ENCODE data around the gene OTUD4.

OTUD4 gene

DNA sequence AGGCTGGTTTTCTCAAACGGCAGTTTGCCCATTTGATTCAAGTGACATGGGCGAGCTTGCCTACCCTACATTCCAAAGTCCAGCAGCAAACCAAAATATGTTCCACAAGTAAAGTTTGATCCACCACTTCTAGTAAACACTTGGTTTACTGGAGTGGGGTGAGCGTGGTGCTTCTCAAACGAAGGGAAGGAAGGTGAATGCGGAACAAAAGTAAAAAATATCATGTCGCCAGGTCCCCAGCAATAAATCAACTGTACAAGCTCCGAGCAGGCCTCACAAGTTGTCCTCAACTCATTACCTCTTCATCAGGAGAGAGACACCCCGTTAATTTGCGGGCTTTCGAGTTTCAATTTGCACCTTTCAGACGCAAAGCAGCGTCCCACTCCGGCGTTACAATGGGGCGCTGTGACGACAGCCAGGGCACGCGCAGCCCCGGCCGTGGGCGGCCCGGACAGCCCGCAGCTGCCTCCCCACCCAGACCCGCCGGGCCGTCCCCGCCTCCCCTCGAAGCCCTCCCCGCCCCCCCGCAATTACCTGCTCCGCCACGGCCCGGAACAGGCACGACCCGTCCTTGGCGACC, 1.0 kb downstream of the OTUD4 start:
- Histone ChIP-seq H3K36me3 (ENCODE audit: control insufficient read depth in 2 of 2, insufficient read depth in 2 of 2, low read length in 2 of 2) (no peaks in the 10 kb centered on the region), H3K4me3 (ENCODE audit: low read length in 2 of 2) (peak overlapping the region; percentile 89 to 97), H3K27me3 (ENCODE audit: control insufficient read depth in 1 of 2, insufficient read depth in 2 of 2, low read length in 2 of 2) (no peaks in the 10 kb centered on the region), H3K9ac (ENCODE audit: low read length in 2 of 2) (peak overlapping the region; percentile 79 to 90), H3K9me3 (ENCODE audit: control insufficient read depth in 2 of 2, low read length in 2 of 2) (no peaks in the 10 kb centered on the region), H3K4me1 (ENCODE audit: control insufficient read depth, insufficient read depth, low read length) (peaks cover 6% of the 10 kb centered on the region), H3K27ac (ENCODE audit: low read length) (peak overlapping the region; percentile 74)

DNA sequence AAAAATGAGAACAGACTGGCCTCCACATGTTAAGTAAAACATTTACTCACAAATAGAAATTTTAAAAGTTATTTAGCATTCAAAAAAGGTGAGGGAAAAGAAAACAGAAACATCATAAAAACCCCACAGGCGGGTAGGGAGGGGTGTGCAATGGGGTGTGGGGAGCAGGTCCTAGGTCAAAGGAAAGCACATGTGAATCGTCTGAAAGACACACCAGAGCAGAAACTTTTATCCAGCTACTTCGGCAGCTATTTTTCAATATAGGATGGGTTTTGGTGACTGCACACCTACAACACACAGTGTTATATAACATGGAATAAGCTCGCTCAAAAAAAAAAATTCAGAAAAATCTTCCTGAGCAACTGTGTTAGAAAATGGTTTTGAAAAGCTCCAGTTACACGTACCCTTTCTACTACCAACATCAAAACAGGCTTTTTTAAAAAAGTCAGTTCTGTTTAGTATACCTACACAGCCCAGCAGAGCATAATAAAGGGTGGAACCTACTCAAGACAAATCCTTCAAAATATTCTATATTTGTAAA, 1.6 kb downstream of the OTUD4 start:
- Histone ChIP-seq H3K36me3 (ENCODE audit: control insufficient read depth in 2 of 2, insufficient read depth in 2 of 2, low read length in 2 of 2) (no peaks in the 10 kb centered on the region), H3K9me3 (ENCODE audit: control insufficient read depth in 2 of 2, low read length in 2 of 2) (no peaks in the 10 kb centered on the region), H3K27ac (ENCODE audit: low read length) (peak overlapping the region; percentile 74), H3K27me3 (ENCODE audit: control insufficient read depth in 1 of 2, insufficient read depth in 2 of 2, low read length in 2 of 2) (no peaks in the 10 kb centered on the region), H3K9ac (ENCODE audit: low read length in 2 of 2) (peak overlapping the region; percentile 79 to 90), H3K4me1 (ENCODE audit: control insufficient read depth, insufficient read depth, low read length) (peaks cover 6% of the 10 kb centered on the region), H3K4me3 (ENCODE audit: low read length in 2 of 2) (peak overlapping the region; percentile 89 to 97)

DNA sequence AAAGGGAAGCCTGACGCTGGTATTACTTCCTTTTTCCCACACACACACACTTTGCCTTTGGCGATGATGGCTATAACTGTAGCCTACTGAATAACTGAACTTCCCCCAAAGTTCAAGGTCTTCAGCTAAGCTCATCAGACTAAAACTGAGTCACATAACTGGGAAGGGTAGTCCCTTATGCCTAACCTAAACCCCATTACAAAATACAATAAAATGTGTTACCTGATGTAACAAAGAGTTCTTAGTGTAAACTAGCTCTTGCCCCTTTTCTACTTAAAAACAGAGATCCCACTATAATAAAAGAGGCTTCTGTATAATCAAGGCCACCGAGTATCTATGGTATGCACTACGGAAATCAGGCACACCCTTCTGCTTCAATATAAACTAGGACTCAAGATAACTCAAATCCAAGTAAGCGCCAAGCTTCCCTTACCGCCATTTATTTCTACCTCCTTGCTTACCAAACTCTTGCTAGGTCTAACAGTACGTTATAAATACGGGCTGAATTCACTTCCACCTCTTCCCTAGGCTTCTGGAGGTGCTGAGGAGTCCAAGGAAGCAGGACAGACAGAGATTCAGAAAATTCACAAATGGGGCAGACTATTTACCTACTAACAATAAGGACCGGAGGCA, 2.4 kb downstream of the OTUD4 start:
- no peaks in the 10 kb centered on the region for H3K9me3 ChIP-seq (ENCODE audit: control insufficient read depth in 2 of 2, low read length in 2 of 2)
- no peaks in the 10 kb centered on the region for H3K27me3 ChIP-seq (ENCODE audit: control insufficient read depth in 1 of 2, insufficient read depth in 2 of 2, low read length in 2 of 2)
- peak overlapping the region; percentile 79 to 90 for H3K9ac ChIP-seq (ENCODE audit: low read length in 2 of 2)
- H3K4me1 ChIP-seq (ENCODE audit: control insufficient read depth, insufficient read depth, low read length), result peaks cover 6% of the 10 kb centered on the region
- peak overlapping the region; percentile 89 to 97 for H3K4me3 ChIP-seq (ENCODE audit: low read length in 2 of 2)
- no peaks in the 10 kb centered on the region for H3K36me3 ChIP-seq (ENCODE audit: control insufficient read depth in 2 of 2, insufficient read depth in 2 of 2, low read length in 2 of 2)
- peak overlapping the region; percentile 74 for H3K27ac ChIP-seq (ENCODE audit: low read length)

DNA sequence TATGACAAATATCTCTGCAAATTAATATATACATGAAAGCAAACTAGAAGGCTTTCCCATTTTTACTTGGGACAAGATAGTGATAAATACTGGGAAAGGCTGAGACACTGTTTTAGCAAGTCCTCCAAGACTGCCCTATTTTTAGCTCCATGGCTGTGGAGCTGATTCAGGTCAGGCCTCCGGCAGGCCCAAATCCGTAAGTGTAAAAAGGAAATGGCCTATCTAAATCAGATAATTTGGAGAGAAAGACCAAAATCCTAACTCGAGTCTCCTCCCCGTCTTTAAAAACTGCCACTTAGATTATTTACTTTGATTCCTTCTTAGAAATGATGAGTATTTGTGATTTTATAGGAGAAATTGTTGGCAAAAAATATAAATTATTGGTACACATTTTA, 2.9 kb downstream of the OTUD4 start:
- H3K27ac ChIP-seq (ENCODE audit: low read length), result no peak overlapping the region
- H3K36me3 ChIP-seq (ENCODE audit: control insufficient read depth in 2 of 2, insufficient read depth in 2 of 2, low read length in 2 of 2), result no peaks in the 10 kb centered on the region
- H3K27me3 ChIP-seq (ENCODE audit: control insufficient read depth in 1 of 2, insufficient read depth in 2 of 2, low read length in 2 of 2), result no peaks in the 10 kb centered on the region
- peaks cover 6% of the 10 kb centered on the region for H3K4me1 ChIP-seq (ENCODE audit: control insufficient read depth, insufficient read depth, low read length)
- H3K9me3 ChIP-seq (ENCODE audit: control insufficient read depth in 2 of 2, low read length in 2 of 2), result no peaks in the 10 kb centered on the region
- H3K9ac ChIP-seq (ENCODE audit: low read length in 2 of 2), result peak overlapping the region; percentile 7 to 90
- H3K4me3 ChIP-seq (ENCODE audit: low read length in 2 of 2), result peak overlapping the region; percentile 89 to 97

DNA sequence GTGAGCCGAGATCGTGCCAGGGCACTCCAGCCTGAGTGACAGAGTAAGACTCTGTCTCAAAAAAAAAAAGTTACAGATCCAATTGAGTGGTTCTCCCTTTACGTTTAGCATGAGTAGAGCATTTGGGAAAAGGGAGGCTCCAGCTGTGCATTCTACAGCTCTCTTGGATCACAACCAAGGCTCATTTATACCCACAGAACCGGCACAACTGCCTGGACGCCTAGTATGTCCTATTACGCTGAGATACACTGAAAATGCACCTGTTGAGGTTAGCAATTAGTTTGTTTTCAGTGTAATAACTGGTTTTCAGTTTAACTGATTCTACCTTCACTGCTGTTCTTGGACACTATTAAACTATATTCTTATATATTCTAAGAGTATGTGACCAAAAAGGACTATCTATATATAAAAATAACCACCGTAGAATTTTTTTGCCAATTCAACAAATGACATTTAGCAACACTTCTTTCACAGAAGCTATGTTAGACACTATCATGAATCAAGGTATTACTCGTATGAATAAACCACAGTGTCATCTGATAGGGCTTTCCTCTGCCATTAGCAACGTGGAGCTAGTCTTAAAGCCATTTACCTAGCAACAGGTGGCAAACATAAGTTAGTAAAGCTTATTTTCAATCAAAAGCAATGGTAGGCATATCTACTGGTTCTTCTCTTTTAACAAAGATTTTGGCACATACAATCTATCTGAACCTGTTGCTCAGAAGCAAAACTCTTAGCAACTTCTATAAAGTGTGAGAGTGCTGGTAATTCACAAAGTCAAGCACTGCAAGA, 3.6 kb downstream of the OTUD4 start:
- H3K9me3 ChIP-seq (ENCODE audit: control insufficient read depth in 2 of 2, low read length in 2 of 2), result no peaks in the 10 kb centered on the region
- H3K36me3 ChIP-seq (ENCODE audit: control insufficient read depth in 2 of 2, insufficient read depth in 2 of 2, low read length in 2 of 2), result peaks cover 0 to 3% of the 10 kb centered on the region in 2 donors
- no peak overlapping the region for H3K9ac ChIP-seq (ENCODE audit: low read length in 2 of 2)
- H3K4me1 ChIP-seq (ENCODE audit: control insufficient read depth, insufficient read depth, low read length), result peaks cover 6% of the 10 kb centered on the region
- H3K4me3 ChIP-seq (ENCODE audit: low read length in 2 of 2), result peak overlapping the region; percentile 1 to 97
- no peaks in the 10 kb centered on the region for H3K27me3 ChIP-seq (ENCODE audit: control insufficient read depth in 1 of 2, insufficient read depth in 2 of 2, low read length in 2 of 2)
- no peak overlapping the region for H3K27ac ChIP-seq (ENCODE audit: low read length)

DNA sequence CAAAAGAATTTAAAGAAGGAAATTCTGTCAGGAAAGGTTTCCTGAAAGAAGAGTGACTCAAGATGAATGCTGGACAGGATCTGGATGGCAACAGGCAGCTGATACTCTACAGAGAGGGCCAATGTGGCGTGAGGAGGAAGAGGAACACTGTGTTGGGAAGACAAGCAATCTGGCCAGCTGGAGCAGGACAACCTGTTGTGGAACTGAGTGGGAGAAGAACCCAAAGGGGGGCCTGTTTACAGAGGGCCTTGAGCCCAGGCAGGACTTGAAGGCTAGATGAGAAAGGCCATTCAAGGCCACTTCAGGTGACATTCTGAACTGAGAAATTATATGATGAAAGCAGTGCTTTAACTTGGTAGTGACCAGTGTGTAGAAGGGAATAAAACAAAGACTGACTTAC, 8.5 kb downstream of the OTUD4 start:
- no peak overlapping the region for H3K4me3 ChIP-seq (ENCODE audit: low read length in 2 of 2)
- peaks cover 3% of the 10 kb centered on the region for H3K4me1 ChIP-seq (ENCODE audit: control insufficient read depth, insufficient read depth, low read length)
- H3K36me3 ChIP-seq (ENCODE audit: control insufficient read depth in 2 of 2, insufficient read depth in 2 of 2, low read length in 2 of 2), result peaks cover 7 to 12% of the 10 kb centered on the region in 2 donors
- no peaks in the 10 kb centered on the region for H3K27me3 ChIP-seq (ENCODE audit: control insufficient read depth in 1 of 2, insufficient read depth in 2 of 2, low read length in 2 of 2)
- no peak overlapping the region for H3K27ac ChIP-seq (ENCODE audit: low read length)
- H3K9me3 ChIP-seq (ENCODE audit: control insufficient read depth in 2 of 2, low read length in 2 of 2), result no peaks in the 10 kb centered on the region
- H3K9ac ChIP-seq (ENCODE audit: low read length in 2 of 2), result no peak overlapping the region

DNA sequence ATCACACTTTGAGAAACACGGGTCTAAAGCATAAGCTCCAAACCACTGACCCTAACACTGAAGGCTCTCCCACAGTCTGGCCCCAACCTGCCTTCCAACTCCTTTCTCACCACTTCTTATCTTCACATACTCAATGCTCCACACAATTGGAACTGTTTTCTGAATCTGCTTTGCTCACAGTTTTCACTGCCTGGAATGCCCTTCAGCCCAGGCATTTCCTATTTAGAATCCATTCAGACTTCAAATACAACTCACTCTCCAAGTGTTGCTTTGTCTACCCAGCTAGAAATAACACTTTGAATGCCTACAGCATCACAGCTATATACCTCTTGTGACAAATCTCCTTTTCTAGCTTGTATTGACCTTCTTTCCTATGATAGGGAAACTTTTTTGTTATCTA, 10.2 kb downstream of the OTUD4 start:
- no peaks in the 10 kb centered on the region for H3K27me3 ChIP-seq (ENCODE audit: control insufficient read depth in 1 of 2, insufficient read depth in 2 of 2, low read length in 2 of 2)
- no peaks in the 10 kb centered on the region for H3K9me3 ChIP-seq (ENCODE audit: control insufficient read depth in 2 of 2, low read length in 2 of 2)
- H3K36me3 ChIP-seq (ENCODE audit: control insufficient read depth in 2 of 2, insufficient read depth in 2 of 2, low read length in 2 of 2), result peaks cover 7 to 12% of the 10 kb centered on the region in 2 donors

DNA sequence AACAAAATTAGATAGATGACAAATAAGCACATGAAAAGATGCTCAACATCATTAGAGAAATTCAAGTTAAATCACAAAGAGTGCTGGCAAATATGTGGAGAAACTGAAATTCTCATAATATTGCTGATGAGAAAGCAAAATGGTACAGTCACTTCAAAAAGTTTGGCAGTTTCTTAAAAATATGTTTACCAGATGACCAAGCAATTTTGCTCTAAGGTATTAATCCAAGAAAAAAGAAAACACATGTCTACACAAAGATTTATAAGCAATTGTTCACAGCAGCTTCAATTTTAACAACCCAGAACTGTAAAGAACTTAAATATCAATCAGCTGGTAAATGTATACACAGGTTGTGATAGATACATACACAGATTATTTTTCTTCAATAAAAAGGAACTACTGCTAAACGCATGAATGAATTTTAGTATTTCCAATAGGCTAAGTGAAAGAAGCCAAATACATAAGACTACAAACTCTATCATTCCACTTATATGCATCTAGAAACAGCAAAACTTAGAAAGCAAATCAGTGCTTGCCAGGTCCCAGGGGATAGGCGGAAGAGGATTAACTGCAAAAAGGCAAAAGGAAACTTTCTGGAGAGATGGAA, 11.7 kb downstream of the OTUD4 start:
- Histone ChIP-seq H3K36me3 (ENCODE audit: control insufficient read depth in 2 of 2, insufficient read depth in 2 of 2, low read length in 2 of 2) (peaks cover 7 to 12% of the 10 kb centered on the region in 2 donors), H3K4me1 (ENCODE audit: control insufficient read depth, insufficient read depth, low read length) (no peaks in the 10 kb centered on the region), H3K4me3 (ENCODE audit: low read length in 2 of 2) (no peak overlapping the region), H3K9me3 (ENCODE audit: control insufficient read depth in 2 of 2, low read length in 2 of 2) (no peaks in the 10 kb centered on the region), H3K27ac (ENCODE audit: low read length) (no peak overlapping the region), H3K9ac (ENCODE audit: low read length in 2 of 2) (no peak overlapping the region), H3K27me3 (ENCODE audit: control insufficient read depth in 1 of 2, insufficient read depth in 2 of 2, low read length in 2 of 2) (no peaks in the 10 kb centered on the region)

More for the DNA sequence above, 10.2 kb downstream of the OTUD4 start:
- Histone ChIP-seq H3K9ac (ENCODE audit: low read length in 2 of 2) (no peak overlapping the region), H3K4me3 (ENCODE audit: low read length in 2 of 2) (no peak overlapping the region), H3K27ac (ENCODE audit: low read length) (no peak overlapping the region), H3K4me1 (ENCODE audit: control insufficient read depth, insufficient read depth, low read length) (no peaks in the 10 kb centered on the region)

DNA sequence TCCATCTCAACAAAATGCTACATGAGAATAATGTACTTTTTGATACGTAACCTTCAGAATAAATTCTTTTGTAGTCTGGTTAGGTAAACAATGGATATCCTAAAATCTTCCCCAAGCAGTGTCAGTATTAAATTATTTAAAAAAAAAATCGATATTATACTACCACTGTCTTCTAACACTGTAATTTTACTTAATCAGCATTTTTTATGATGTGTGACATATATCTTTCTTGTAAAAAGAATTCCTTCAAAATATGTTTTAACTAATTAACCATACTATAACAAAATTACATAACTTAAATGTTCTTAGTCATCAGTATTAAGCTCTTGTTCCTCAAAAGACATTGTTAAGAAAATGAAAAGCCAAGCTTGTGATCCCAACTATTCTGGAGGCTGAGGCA, 12.5 kb downstream of the OTUD4 start:
- peaks cover 7 to 16% of the 10 kb centered on the region in 2 donors for H3K36me3 ChIP-seq (ENCODE audit: control insufficient read depth in 2 of 2, insufficient read depth in 2 of 2, low read length in 2 of 2)
- no peak overlapping the region for H3K4me3 ChIP-seq (ENCODE audit: low read length in 2 of 2)
- no peak overlapping the region for H3K27ac ChIP-seq (ENCODE audit: low read length)
- no peaks in the 10 kb centered on the region for H3K27me3 ChIP-seq (ENCODE audit: control insufficient read depth in 1 of 2, insufficient read depth in 2 of 2, low read length in 2 of 2)
- H3K4me1 ChIP-seq (ENCODE audit: control insufficient read depth, insufficient read depth, low read length), result no peaks in the 10 kb centered on the region
- H3K9ac ChIP-seq (ENCODE audit: low read length in 2 of 2), result no peak overlapping the region
- H3K9me3 ChIP-seq (ENCODE audit: control insufficient read depth in 2 of 2, low read length in 2 of 2), result no peaks in the 10 kb centered on the region

DNA sequence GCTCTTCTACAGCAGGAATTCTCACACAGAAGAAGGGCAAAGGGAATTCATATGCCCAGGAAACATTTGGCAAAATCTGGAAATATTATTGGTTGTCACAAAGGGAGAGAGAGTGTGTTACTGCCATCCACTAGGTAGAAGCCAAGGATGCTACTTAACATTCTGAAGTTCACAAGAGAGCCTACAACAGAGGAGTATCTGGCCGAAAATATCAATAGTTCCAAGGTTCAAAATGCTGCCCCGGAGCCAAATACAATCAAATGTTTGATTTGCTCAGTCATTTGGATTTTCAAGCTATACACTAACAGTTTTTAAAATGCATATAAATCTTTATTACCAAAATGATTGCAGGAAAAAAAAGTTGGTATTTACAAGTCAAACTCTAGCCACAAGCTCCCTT, 18.8 kb downstream of the OTUD4 start:
- Histone ChIP-seq H3K27me3 (ENCODE audit: control insufficient read depth in 1 of 2, insufficient read depth in 2 of 2, low read length in 2 of 2) (no peaks in the 10 kb centered on the region), H3K9ac (ENCODE audit: low read length in 2 of 2) (no peak overlapping the region), H3K9me3 (ENCODE audit: control insufficient read depth in 2 of 2, low read length in 2 of 2) (no peaks in the 10 kb centered on the region), H3K36me3 (ENCODE audit: control insufficient read depth in 2 of 2, insufficient read depth in 2 of 2, low read length in 2 of 2) (peaks cover 9 to 24% of the 10 kb centered on the region in 2 donors), H3K4me3 (ENCODE audit: low read length in 2 of 2) (no peak overlapping the region), H3K4me1 (ENCODE audit: control insufficient read depth, insufficient read depth, low read length) (no peaks in the 10 kb centered on the region), H3K27ac (ENCODE audit: low read length) (no peak overlapping the region)
